LNCAP (cell line): ENCODE measurements around the gene MAB21L4.

Experiments
- TF ChIP-seq, protein P1 (sequence below): fragments of 450-650 bp; IDR thresholded peaks from 2 replicates; pipeline ENCODE4 v1.5.1; 2017; ENCODE audit warnings: mild to moderate bottlenecking

MAB21L4 gene

DNA sequence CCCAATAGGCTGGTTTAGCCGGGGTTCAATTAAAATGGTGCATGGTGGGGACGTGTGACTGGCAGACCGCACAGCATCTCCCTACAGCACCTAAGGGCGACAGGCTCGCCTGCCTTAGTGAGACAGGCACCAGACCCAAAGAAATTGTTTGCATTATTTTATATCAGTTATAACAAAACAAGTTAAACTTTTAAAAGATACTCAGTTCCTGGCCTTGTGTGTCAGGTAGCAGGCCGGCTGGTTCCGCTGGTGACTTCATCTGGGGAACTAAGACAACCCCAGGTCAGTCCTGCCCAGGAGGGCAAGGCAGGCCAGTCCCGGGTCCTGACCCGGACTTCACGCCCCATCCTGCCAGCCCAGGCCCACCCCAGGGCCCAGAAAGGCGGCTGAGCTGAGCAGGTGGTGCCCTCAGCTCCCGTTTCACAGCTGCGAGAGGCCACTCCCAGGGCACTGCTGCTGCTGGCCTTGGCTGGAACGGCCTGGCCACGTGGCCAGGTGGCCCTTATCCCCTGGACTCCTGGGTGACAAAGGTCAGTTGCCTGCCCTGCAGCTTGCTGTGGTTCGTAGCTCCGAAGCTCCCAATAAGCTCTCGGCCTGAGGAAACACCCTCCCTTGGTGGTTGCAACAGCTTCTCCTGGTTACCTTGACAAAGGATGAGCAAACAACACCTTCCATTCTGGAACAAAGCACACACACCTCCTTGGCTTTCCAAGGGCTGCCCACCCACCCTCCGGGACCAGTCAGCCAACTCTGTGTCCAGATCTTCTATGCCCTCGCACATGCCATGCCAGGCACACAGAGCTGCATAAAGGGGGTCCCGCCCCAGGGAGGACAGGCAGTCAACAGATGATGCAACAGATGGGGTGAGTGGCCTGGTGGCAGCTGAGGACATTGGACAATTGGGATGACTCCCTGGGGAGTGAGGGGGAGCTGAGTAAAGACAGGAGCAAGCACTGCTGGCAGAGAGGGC, 38.6 kb downstream of the MAB21L4 start:
- TF ChIP-seq, protein P1, sequence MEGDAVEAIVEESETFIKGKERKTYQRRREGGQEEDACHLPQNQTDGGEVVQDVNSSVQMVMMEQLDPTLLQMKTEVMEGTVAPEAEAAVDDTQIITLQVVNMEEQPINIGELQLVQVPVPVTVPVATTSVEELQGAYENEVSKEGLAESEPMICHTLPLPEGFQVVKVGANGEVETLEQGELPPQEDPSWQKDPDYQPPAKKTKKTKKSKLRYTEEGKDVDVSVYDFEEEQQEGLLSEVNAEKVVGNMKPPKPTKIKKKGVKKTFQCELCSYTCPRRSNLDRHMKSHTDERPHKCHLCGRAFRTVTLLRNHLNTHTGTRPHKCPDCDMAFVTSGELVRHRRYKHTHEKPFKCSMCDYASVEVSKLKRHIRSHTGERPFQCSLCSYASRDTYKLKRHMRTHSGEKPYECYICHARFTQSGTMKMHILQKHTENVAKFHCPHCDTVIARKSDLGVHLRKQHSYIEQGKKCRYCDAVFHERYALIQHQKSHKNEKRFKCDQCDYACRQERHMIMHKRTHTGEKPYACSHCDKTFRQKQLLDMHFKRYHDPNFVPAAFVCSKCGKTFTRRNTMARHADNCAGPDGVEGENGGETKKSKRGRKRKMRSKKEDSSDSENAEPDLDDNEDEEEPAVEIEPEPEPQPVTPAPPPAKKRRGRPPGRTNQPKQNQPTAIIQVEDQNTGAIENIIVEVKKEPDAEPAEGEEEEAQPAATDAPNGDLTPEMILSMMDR, result no peak

DNA sequence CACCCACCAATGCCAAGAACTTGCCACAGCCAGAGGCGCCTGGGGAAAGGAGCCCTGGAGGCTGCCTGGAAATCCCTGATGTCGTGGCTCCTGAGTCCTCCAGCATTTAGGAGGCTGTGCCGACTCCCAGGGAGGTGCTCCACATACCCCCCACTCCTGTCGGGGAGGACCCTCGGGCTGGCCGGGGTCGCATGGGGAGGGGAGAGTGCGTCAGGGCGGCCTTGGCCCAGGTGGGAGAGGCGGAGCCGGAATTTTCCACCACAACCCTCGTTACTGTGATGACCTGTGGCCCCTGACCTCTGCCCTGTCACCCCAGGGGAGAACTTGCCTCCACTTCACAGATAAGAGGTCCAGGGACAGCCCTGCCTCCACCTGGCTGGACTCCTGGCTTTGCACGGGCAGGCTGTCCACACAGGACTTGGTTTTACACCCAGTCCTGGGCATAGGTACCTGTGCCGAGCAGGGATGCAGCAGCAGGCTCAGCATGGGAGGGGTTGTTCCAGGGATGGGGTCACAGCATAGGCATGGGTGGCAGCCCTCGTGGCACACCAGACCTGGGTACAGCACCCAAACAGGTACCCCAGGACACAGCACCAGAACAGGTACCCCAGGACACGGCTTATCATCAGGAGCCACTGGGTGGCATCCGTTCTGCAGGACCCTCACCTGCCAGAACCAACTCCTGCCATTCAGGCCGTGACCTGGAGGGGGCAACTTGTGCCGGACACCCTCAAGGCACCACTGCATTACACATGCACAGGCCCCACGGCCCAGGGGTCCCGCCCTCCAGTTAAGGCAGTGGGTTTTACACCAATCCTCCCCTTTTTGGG, 39.6 kb downstream of the MAB21L4 start:
- TF ChIP-seq, protein P1, result no peak

DNA sequence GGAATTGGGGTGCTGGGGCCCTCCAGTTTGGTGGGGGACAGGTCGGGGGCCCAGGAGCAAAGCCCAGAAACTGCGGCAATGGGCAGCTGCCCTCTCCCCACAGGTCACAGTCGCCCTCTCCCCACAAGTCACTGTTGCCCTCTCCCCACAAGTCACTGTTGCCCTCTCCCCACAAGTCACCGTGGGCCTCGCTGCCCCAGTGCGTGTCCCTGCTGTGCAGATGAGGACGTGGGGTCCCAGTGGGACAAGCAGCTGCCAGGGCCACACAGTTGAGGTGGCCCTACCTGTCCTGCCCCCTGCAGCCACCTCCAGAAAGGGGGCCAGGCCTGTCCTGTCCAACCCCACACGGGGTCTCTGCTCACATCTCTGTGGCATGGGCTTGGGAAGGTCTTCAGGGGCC, 40.3 kb downstream of the MAB21L4 start:
- TF ChIP-seq, protein P1, result no peak

DNA sequence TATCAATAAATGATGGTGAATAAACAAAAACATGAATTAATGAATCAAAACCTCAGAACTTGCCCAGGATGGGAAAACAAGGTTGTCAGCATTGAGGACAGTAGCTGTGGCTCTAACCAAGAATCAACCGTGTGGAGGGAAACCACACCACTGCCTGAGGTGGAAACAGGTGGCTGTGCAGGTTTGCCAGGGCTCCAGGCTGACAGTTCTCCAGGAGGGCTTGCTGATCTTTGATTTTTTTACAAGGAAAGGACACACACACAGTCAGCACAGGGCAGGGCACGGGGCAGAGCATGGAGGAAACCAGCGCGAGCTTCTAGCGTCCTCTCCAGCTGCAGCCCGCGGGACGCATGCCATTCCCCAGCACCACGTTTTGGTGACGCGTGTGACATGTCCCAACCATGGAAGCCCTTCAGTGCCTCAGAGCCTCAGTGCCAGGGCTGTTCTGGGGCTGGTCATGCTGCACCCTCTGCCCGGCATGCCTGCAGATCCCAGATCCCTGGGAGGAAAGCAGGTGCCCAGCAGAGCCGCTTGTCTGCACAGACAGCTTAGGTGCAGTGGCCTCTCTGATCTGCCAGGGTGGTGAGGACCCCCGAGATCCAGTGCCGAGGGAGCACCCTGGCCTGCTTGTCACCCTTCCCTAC, 43.2 kb downstream of the MAB21L4 start:
- TF ChIP-seq, protein P1, result no peak

DNA sequence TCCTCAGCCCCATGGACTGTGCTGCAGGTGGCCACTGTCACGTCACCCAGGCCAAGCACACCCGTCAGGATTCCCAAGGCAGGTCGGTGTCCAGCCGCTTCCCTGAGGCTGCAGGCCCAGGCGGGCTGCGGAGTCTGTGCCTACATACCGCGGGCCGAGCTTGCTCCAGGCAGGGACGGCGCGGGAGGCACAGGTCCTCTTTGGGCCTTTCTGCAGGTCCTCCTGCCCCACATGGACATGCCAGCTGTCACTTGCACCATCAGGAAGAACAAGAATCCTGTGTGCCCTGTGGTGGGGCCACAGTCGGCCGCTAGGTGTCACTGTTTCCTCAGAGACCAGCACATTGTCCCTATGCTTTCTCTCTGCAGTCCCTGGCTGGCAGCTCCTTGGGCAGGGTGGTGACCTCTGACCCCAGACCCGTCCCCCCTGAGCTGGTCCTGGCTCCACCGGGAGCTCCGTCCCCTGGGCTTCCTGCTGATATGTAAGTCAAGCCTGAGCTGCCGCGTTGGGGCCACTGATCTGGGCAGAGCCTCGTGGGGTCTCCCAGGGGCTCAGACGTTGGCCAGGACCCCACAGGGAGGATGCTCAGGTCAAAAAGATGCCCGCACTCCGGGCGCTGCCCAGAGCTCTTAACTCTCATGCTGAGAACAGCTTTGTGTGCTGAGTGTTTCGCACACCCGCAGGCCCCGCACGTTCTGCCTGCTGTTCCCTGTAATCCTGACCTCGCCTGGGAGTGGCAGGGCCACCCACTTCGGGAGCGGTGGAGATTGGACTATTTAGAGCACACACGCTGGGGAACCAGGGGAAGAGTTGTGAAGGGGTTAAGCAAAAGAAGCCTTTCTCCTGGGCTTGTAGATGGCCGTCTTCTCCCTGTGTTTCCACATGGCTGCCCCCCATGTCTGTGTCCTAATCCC, 44.6 kb downstream of the MAB21L4 start:
- TF ChIP-seq, protein P1, result peak; percentile 86

DNA sequence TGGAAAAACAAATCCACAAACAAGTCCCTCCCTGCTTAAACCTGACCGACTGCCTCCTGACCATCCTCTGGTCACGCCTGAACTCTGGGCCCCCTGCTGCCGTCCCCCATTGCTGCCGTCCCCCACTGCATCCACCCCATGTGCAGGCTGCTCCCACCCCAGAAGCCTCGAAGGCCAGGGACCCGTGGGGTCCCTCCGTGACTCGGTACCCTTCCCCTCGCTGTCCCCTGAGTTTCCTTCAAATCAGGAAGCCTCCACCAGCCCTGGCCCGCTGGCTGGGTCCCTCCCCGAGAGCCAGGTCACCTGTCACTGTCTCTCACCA, 45.2 kb downstream of the MAB21L4 start:
- TF ChIP-seq, protein P1, result no peak
